Duodenal mucosa (tissue), 2 donors: Measurements from ENCODE around the gene RIMS1.

Source experiments
- H3K27ac ChIP-seq: one replicate; pipeline ENCODE4 v1.7.0; 2013; ENCODE audit warnings: low read depth, low read length
- H3K27me3 ChIP-seq, 2 donors: one replicate each; pipeline ENCODE4 v1.7.0; 2013; ENCODE audit warnings: low read length in 2 of 2, control low read depth in 1 of 2; ENCODE audit not compliant: insufficient read depth in 2 of 2, control insufficient read depth in 1 of 2
- H3K36me3 ChIP-seq, 2 donors: one replicate each; pipeline ENCODE4 v1.7.0; 2013; ENCODE audit warnings: low read length in 2 of 2, control low read depth in 1 of 2; ENCODE audit not compliant: insufficient read depth in 2 of 2, control insufficient read depth in 1 of 2
- H3K4me1 ChIP-seq, 2 donors: one replicate each; pipeline ENCODE4 v1.7.0; 2013; ENCODE audit warnings: low read length in 2 of 2, control low read depth in 1 of 2; ENCODE audit not compliant: insufficient read depth in 2 of 2, control insufficient read depth in 1 of 2
- H3K4me3 ChIP-seq, 2 donors: one replicate each; pipeline ENCODE4 v1.7.0; 2013; ENCODE audit warnings: low read length in 2 of 2, low read depth in 1 of 2
- H3K9ac ChIP-seq, 2 donors: one replicate each; pipeline ENCODE4 v1.7.0; 2013; ENCODE audit warnings: low read length in 2 of 2, low read depth in 1 of 2
- H3K9me3 ChIP-seq, 2 donors: one replicate each; pipeline ENCODE4 v1.7.0; 2013; ENCODE audit warnings: low read length in 2 of 2, control low read depth in 1 of 2; ENCODE audit not compliant: control insufficient read depth in 1 of 2

RIMS1 gene

DNA sequence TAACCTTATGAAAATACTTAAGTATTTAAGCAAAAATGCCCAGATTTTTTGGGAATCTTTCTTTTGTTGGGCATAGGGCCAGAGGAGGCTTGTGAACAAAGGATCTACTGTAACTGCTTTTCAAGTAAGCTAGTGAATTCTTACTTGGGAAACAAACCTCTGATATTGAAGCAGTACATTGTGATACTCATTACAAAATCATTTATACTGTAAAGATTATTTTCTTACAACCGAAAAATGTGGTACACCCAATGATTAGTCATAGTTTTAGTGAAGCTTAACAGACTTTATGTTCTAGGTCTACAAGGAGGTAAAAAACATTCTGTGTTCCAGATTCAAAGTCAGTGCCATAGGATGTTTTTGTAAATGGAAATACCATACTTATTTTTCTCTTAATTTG lies 462.6 kb downstream of the RIMS1 start:
- Histone ChIP-seq H3K9ac (no peak overlapping the region), H3K4me3 (no peak overlapping the region), H3K27me3 (no peaks in the 10 kb centered on the region), H3K9me3 (no peaks in the 10 kb centered on the region), H3K27ac (no peak overlapping the region), H3K36me3 (no peaks in the 10 kb centered on the region), H3K4me1 (no peaks in the 10 kb centered on the region)

DNA sequence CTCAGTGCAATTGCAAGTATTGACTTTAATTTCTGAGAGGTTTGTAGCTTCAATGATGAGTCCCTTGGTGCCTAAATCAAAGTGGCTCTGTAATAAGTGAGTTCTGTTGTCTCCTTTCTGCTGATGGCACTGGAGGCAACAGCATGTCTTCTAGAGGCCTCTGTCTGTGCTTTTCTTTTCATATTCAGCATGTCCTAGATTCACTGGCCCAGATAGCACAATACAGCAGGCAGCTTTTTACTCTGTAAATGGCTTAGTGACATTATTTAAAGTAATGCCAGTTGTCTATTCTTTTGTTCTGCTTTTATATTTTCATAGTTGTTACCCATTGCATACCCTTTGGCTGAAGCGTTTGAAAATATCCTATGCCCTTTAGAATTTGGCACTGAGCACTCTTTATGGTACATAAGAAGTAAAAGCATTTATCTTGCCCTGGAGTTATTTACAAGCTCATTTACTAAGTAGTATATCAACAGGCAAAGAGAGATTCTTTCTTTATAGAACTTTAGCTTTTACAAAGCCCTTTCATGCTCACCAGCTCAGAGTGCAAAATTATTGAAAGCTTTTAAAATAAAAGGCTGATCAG lies 464.0 kb downstream of the RIMS1 start:
- H3K4me3 ChIP-seq: no peak overlapping the region
- no peaks in the 10 kb centered on the region for H3K27me3 ChIP-seq
- H3K4me1 ChIP-seq: no peaks in the 10 kb centered on the region
- no peak overlapping the region for H3K27ac ChIP-seq
- H3K36me3 ChIP-seq: no peaks in the 10 kb centered on the region
- no peak overlapping the region for H3K9ac ChIP-seq
- H3K9me3 ChIP-seq: no peaks in the 10 kb centered on the region

DNA sequence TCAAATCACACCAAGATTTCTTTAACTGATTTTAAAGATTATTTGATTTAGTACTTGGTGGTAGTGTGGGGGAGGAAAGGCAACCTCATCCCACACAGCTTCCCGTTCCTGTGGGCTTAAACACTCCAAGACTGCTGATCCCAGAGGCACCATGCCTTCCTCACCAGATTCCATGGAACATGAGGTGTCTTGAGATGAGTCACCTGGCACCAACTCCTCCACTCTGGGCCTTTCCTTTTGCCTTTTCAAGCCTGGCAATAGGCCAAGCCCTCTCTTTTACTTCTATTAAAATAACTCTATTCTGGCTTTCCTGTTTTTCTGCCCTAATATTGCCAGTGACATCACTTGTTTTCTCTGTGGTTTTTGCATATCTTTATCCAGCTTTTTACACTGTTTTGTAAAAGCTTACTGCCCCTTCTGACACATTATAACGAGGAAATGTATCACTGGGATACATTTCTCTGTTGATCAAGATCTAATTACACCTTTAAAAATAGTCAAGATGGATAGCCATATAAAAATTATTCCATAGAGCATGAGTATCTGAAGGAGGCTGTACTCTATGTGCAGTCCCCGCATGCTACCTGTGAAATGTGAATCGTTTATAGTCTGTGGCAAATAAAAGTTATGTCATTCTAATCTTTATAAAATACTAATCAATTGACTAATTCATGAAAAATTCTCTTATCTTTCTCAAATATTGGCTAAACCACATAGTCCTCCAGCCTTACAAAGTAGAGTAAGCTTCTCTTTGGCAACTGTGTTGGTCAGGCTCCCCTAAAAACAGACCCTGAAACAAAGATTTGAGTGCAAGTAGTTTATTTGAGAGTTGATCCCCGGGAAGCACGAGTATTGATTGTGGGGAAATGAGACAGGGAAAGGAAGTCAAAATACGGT lies 477.7 kb downstream of the RIMS1 start:
- Histone ChIP-seq H3K9me3 (no peaks in the 10 kb centered on the region), H3K4me3 (no peak overlapping the region), H3K4me1 (no peaks in the 10 kb centered on the region), H3K9ac (no peak overlapping the region), H3K27me3 (no peaks in the 10 kb centered on the region), H3K27ac (no peak overlapping the region), H3K36me3 (no peaks in the 10 kb centered on the region)

GRCh38 chr6:72365773-72366172 lies 479.4 kb downstream of the RIMS1 start:
- no peaks in the 10 kb centered on the region for H3K9me3 ChIP-seq

GRCh38 chr6:72367439-72367838 lies 481.1 kb downstream of the RIMS1 start:
- Histone ChIP-seq H3K4me3 (no peak overlapping the region), H3K27me3 (no peaks in the 10 kb centered on the region), H3K36me3 (no peaks in the 10 kb centered on the region), H3K9ac (no peak overlapping the region), H3K9me3 (no peaks in the 10 kb centered on the region), H3K4me1 (no peaks in the 10 kb centered on the region), H3K27ac (no peak overlapping the region)

More at GRCh38 chr6:72365773-72366172, 479.4 kb downstream of the RIMS1 start:
- Histone ChIP-seq H3K9ac (no peak overlapping the region), H3K4me1 (no peaks in the 10 kb centered on the region), H3K27me3 (no peaks in the 10 kb centered on the region), H3K27ac (no peak overlapping the region), H3K4me3 (no peak overlapping the region), H3K36me3 (no peaks in the 10 kb centered on the region)

- Histone ChIP-seq H3K27ac (no peak overlapping the region), H3K9me3 (no peaks in the 10 kb centered on the region), H3K36me3 (no peaks in the 10 kb centered on the region), H3K27me3 (no peaks in the 10 kb centered on the region), H3K9ac (no peak overlapping the region), H3K4me3 (no peak overlapping the region), H3K4me1 (no peaks in the 10 kb centered on the region)
These were observed 485.1 kb downstream of the RIMS1 start for GRCh38 chr6:72371473-72371872.

DNA sequence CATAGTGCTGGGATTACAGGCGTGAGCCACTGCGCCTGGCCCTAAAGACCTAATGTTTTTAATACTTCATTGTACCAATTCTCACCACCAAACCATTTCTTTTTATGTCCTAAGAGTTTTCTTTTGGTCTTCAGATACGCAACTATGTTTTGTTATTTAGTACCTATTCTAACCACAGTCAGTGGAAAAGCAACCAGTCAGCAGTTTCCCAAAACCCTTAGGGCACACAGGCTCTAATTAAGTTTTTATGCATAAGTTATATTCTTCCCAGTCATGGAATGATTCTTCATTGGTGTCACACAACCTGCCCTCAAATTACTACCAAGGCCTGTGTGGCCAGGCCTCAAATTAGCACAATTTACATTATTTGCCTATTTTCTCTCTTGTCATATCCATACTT lies 487.8 kb downstream of the RIMS1 start:
- Histone ChIP-seq H3K4me1 (no peaks in the 10 kb centered on the region), H3K4me3 (no peak overlapping the region), H3K36me3 (no peaks in the 10 kb centered on the region), H3K9ac (no peak overlapping the region), H3K9me3 (no peaks in the 10 kb centered on the region), H3K27me3 (no peaks in the 10 kb centered on the region), H3K27ac (no peak overlapping the region)

GRCh38 chr6:72374857-72375256 lies 488.5 kb downstream of the RIMS1 start:
- Histone ChIP-seq H3K9ac (no peak overlapping the region), H3K4me1 (no peaks in the 10 kb centered on the region), H3K4me3 (no peak overlapping the region)

DNA sequence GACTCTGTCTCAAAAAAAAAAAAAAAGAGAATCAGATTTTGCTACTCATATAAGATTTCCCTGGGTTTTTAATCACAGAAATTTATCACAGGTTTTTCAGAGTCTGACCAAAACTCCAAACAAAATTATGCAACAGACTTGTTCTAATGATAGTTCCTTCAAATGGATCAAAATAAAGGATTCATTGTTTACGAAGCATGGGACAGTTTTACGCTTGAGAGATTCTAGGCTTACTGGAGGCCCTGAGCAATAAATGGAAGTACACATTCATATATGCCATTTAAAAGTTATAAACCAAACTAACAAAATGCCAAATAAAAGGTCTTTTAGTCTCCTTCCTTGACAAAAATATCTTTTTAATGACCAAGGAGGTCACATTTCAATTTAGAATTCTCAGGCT lies 490.4 kb downstream of the RIMS1 start:
- Histone ChIP-seq H3K9me3 (no peaks in the 10 kb centered on the region), H3K4me3 (no peak overlapping the region), H3K4me1 (no peaks in the 10 kb centered on the region), H3K36me3 (no peaks in the 10 kb centered on the region), H3K27me3 (no peaks in the 10 kb centered on the region), H3K9ac (no peak overlapping the region), H3K27ac (no peak overlapping the region)

More at GRCh38 chr6:72374857-72375256, 488.5 kb downstream of the RIMS1 start:
- no peak overlapping the region for H3K27ac ChIP-seq
- H3K27me3 ChIP-seq: no peaks in the 10 kb centered on the region
- no peaks in the 10 kb centered on the region for H3K36me3 ChIP-seq
- no peaks in the 10 kb centered on the region for H3K9me3 ChIP-seq

GRCh38 chr6:72381076-72381475 lies 494.7 kb downstream of the RIMS1 start:
- H3K9ac ChIP-seq: no peak overlapping the region
- H3K27me3 ChIP-seq: no peaks in the 10 kb centered on the region

More at GRCh38 chr6:72381076-72381475, 494.7 kb downstream of the RIMS1 start:
- H3K36me3 ChIP-seq: no peaks in the 10 kb centered on the region
- no peak overlapping the region for H3K4me3 ChIP-seq
- no peak overlapping the region for H3K27ac ChIP-seq
- H3K4me1 ChIP-seq: no peaks in the 10 kb centered on the region
- H3K9me3 ChIP-seq: no peaks in the 10 kb centered on the region
